Sigmoid colon (tissue), 4 donors: ENCODE results near the gene KIF5A.

Source experiments
- CTCF ChIP-seq, 4 experiments: fragments of 450-650 bp in 3 of 4; fragments of 200-600 bp in 1 of 4; IDR thresholded peaks; one replicate each; pipeline ENCODE4 v1.5.1; 2016 to 2019; ENCODE audit warnings: antibody characterized with exemption in 4 of 4, mild to moderate bottlenecking in 3 of 4, moderate library complexity in 2 of 4
- EP300 ChIP-seq, 4 donors: sonication (generic); formaldehyde crosslinking; IDR thresholded peaks; one replicate each; pipeline ENCODE4 v1.6.1; 2017; ENCODE audit warnings: antibody characterized with exemption in 4 of 4
- POLR2AphosphoS5 ChIP-seq, 4 donors: sonication (generic); formaldehyde crosslinking; IDR thresholded peaks; one replicate each; pipeline ENCODE4 v1.6.1; 2017; ENCODE audit warnings: antibody characterized with exemption in 4 of 4

GRCh38 chr12:57554897-57555296 lies 5.1 kb downstream of the KIF5A start:
- TF ChIP-seq CTCF (IDR thresholded peaks at IDR 0.05), result no peak
- TF ChIP-seq EP300 (IDR thresholded peaks at IDR 0.05), result no peak
- TF ChIP-seq POLR2AphosphoS5 (IDR thresholded peaks at IDR 0.05), result no peak
